IMR-90 (cell line): ENCODE measurements around the gene NDUFC2. TPM values are rescaled to one million over a fixed set of nuclear protein-coding genes. Genes with fewer than 3 reads are reported as not detected.
A peak's percentile ranks its signal among the peaks of the same experiment; 100 is the strongest.

Experiments used
- ATAC-seq: fragments of 200-7000 bp; cut with Tn5 transposase; 2 replicates; pipeline ENCODE4 v1.9.1; 2020; ENCODE audit warnings: low read depth, mild to moderate bottlenecking, moderate library complexity
- BruUV-seq: library from RNA; stranded (reverse); fragments of 400-500 nt; replicated peaks from 2 replicates; lab custom pipeline; 2021; lab: Mats Ljungman, UMichigan
- CTCF ChIA-PET: fragments of 300-600 bp; formaldehyde crosslinking; extraction: SDS; loops from one replicate; lab custom pipeline; 2021; ENCODE audit warnings: antibody characterized with exemption; lab: Yijun Ruan, JAX
- POLR2A ChIA-PET: fragments of 300-600 bp; sonication (Branson Sonifier 250); formaldehyde crosslinking; loops from one replicate; lab custom pipeline; 2022; ENCODE audit warnings: antibody characterized with exemption; ENCODE audit not compliant: unreplicated experiment; lab: Charles Lee
- DNase-seq: peaks from one replicate; pipeline ENCODE4 v3.0.0; 2013
- H2AFZ ChIP-seq: replicated peaks from 2 replicates; pipeline ENCODE3; 2013; ENCODE audit warnings: low read length, mild to moderate bottlenecking; ENCODE audit not compliant: poor library complexity
- H2AK5ac ChIP-seq: 2 replicates; pipeline ENCODE4 v1.6.1; 2013; ENCODE audit warnings: low read depth, low read length, inconsistent platforms
- H2AK9ac ChIP-seq: replicated peaks from 2 replicates; pipeline ENCODE3; 2013; ENCODE audit warnings: mild to moderate bottlenecking, low read depth, low read length, moderate library complexity; ENCODE audit not compliant: poor library complexity
- H2BK120ac ChIP-seq: 2 replicates; pipeline ENCODE4 v1.6.1; 2013; ENCODE audit warnings: low read depth, low read length, inconsistent platforms
- H2BK15ac ChIP-seq: 3 replicates; pipeline ENCODE4 v1.6.1; 2013; ENCODE audit warnings: low read depth, low read length, inconsistent platforms
- H2BK20ac ChIP-seq: 2 replicates; pipeline ENCODE4 v1.6.1; 2013; ENCODE audit warnings: low read depth, mild to moderate bottlenecking, inconsistent platforms, low read length, moderate library complexity
- H2BK5ac ChIP-seq: 2 replicates; pipeline ENCODE4 v1.6.1; 2013; ENCODE audit warnings: mild to moderate bottlenecking, low read depth, low read length, inconsistent platforms; ENCODE audit not compliant: poor library complexity, severe bottlenecking
- H3K14ac ChIP-seq: replicated peaks from 2 replicates; pipeline ENCODE4 v1.6.1; 2013; ENCODE audit warnings: low read depth, low read length, inconsistent platforms
- H3K18ac ChIP-seq: 2 replicates; pipeline ENCODE4 v1.6.1; 2013; ENCODE audit warnings: low read depth, low read length, control low read depth
- H3K23ac ChIP-seq: 2 replicates; pipeline ENCODE4 v1.6.1; 2013; ENCODE audit warnings: low read depth, low read length, inconsistent platforms
- H3K27ac ChIP-seq: 2 replicates; pipeline ENCODE4 v1.5.1; 2013; ENCODE audit warnings: mild to moderate bottlenecking, control low read depth, low read length; ENCODE audit not compliant: insufficient read depth
- H3K27me3 ChIP-seq: 2 replicates; pipeline ENCODE4 v1.6.1; 2013; ENCODE audit warnings: low read length; ENCODE audit not compliant: control insufficient read depth, insufficient read depth
- H3K36me3 ChIP-seq: 2 replicates; pipeline ENCODE4 v1.6.1; 2013; ENCODE audit warnings: low read length, mixed read lengths; ENCODE audit not compliant: control insufficient read depth, insufficient read depth
- H3K4ac ChIP-seq: 2 replicates; pipeline ENCODE4 v1.6.1; 2013; ENCODE audit warnings: low read depth, low read length, inconsistent platforms
- H3K4me1 ChIP-seq: 2 replicates; pipeline ENCODE4 v1.6.1; 2013; ENCODE audit warnings: low read length, mixed read lengths; ENCODE audit not compliant: control insufficient read depth, insufficient read depth
- H3K4me2 ChIP-seq: 2 replicates; pipeline ENCODE4 v1.6.1; 2013; ENCODE audit warnings: low read depth, mild to moderate bottlenecking, control low read depth, low read length, moderate library complexity
- H3K4me3 ChIP-seq: 2 replicates; pipeline ENCODE4 v1.5.1; 2013; ENCODE audit warnings: low read depth, mild to moderate bottlenecking, control low read depth, low read length, moderate library complexity; ENCODE audit not compliant: insufficient read depth
- H3K56ac ChIP-seq: 2 replicates; pipeline ENCODE4 v1.6.1; 2013; ENCODE audit warnings: low read length, inconsistent platforms; ENCODE audit not compliant: insufficient read depth; ENCODE audit errors: extremely low read depth
- H3K79me1 ChIP-seq, 2 experiments: 2 replicates each; pipeline ENCODE4 v1.6.1; 2013; ENCODE audit warnings: low read length in 2 of 2, inconsistent platforms in 1 of 2, low read depth in 1 of 2
- H3K9ac ChIP-seq: 2 replicates; pipeline ENCODE4 v1.6.1; 2013; ENCODE audit warnings: low read depth, low read length, control low read depth
- H3K9me1 ChIP-seq: 2 replicates; pipeline ENCODE4 v1.6.1; 2013; ENCODE audit warnings: low read length, inconsistent platforms; ENCODE audit not compliant: insufficient read depth
- H3K9me3 ChIP-seq: 2 replicates; pipeline ENCODE4 v1.6.1; 2013; ENCODE audit warnings: low read length; ENCODE audit not compliant: control insufficient read depth, insufficient read depth
- H4K20me1 ChIP-seq: 2 replicates; pipeline ENCODE4 v1.6.1; 2013; ENCODE audit warnings: low read length, inconsistent platforms; ENCODE audit not compliant: insufficient read depth
- H4K5ac ChIP-seq: 2 replicates; pipeline ENCODE4 v1.6.1; 2013; ENCODE audit warnings: mild to moderate bottlenecking, low read depth, low read length, control low read depth
- H4K8ac ChIP-seq, 2 experiments: 2 replicates each; pipeline ENCODE4 v1.6.1; 2013; ENCODE audit warnings: low read depth in 2 of 2, low read length in 2 of 2, control low read depth in 1 of 2, inconsistent platforms in 1 of 2
- H4K91ac ChIP-seq: 2 replicates; pipeline ENCODE4 v1.6.1; 2013; ENCODE audit warnings: low read depth, low read length, inconsistent platforms; ENCODE audit not compliant: insufficient read depth
- MAFK ChIP-seq: IDR thresholded peaks from 2 replicates; pipeline ENCODE4 v1.6.1; 2012; ENCODE audit warnings: low read depth, low read length, improper control_type of control experiment
- MXI1 ChIP-seq: IDR thresholded peaks from 2 replicates; pipeline ENCODE4 v1.6.1; 2012; ENCODE audit warnings: low read depth, mild to moderate bottlenecking, low read length, moderate library complexity, borderline replicate concordance
- RCOR1 ChIP-seq: IDR thresholded peaks from 2 replicates; pipeline ENCODE4 v1.6.1; 2012; ENCODE audit warnings: mild to moderate bottlenecking, low read length, improper control_type of control experiment; ENCODE audit not compliant: insufficient replicate concordance
- WGBS, 2 experiments: methylation state at CpG; one replicate each; pipeline versions ENCODE4 v1.1.5 to v1.1.7; 2013; ENCODE audit warnings: missing lambda C conversion rate in 2 of 2; ENCODE audit not compliant: insufficient read length in 1 of 2; ENCODE audit errors: extremely low coverage in 2 of 2; 5-methylcytosine and 5-hydroxymethylcytosine counted together
- dilution Hi-C: fragments of 300-500 bp; cut with HindIII; formaldehyde crosslinking; loops from one replicate; pipeline ENCODE4 v1.14.3; 2018; ENCODE audit warnings: low sequenced_read_pairs; ENCODE audit not compliant: unreplicated experiment
- in situ Hi-C: fragments of 300-500 bp; cut with MboI; formaldehyde crosslinking; loops from 3 replicates; pipeline ENCODE4 v1.14.3; 2019; ENCODE audit warnings: low sequenced_read_pairs, inconsistent platforms, mixed read lengths
- intact Hi-C: fragments of 100-400 bp; cut with micrococcal nuclease; formaldehyde crosslinking; loops from 2 replicates; pipeline ENCODE4 v1.10.0; 2022
- polyA plus RNA-seq, 3 experiments: library from polyadenylated mRNA; depleted of rRNA; stranded (reverse); fragments of >200 nt; gene quantifications; 2 replicates each; pipeline ENCODE4 v1.2.3, GENCODE V29; 2012; ENCODE audit warnings: low replicate concordance in 1 of 3
- total RNA-seq: library from RNA; depleted of rRNA; stranded (reverse); fragments of >200 nt; gene quantifications from 2 replicates; pipeline ENCODE4 v1.2.3, GENCODE V29; 2012

The NDUFC2 gene
- total and polyA plus RNA-seq, 2 of the 4 experiments (the other 2 are of a cell fraction) = 146 to 340 TPM

GRCh38 chr11:78046486-78046854, 33.2 kb downstream of the NDUFC2 start:
- Histone ChIP-seq H4K91ac (peak overlapping the region; percentile 54), H2BK5ac (no peak overlapping the region), H3K4me1 (peaks cover 26% of the 10 kb centered on the region), H2AFZ (peak overlapping the region; percentile 94), H3K23ac (no peak overlapping the region), H3K79me1 (peaks cover 3 to 7% of the 10 kb centered on the region in 2 experiments; a peak in 2 of 4 replicates), H3K27ac (no peak overlapping the region), H2AK5ac (0 out of 2 replicates have a peak overlapping the region, but pooled peaks have one; percentile 20), H2BK20ac (0 out of 2 replicates have a peak overlapping the region, but pooled peaks have one; percentile 48), H3K4me2 (peak overlapping the region; percentile 35; the same call in 1 of the 2 replicates), H3K14ac (peak overlapping the region; percentile 26), H4K20me1 (no peaks in the 10 kb centered on the region), H3K4me3 (no peak overlapping the region), H3K56ac (no peak overlapping the region), H4K5ac (peak overlapping the region; percentile 65; the same call in 1 of the 2 replicates), H3K9ac (peak overlapping the region; percentile 41; the same call in 1 of the 2 replicates), H4K8ac (peak overlapping the region; percentile 3 to 79; a peak in 2 of 4 replicates), H3K4ac (peak overlapping the region; percentile 73; the same call in 1 of the 2 replicates), H3K9me3 (no peaks in the 10 kb centered on the region), H2AK9ac (peak overlapping the region; percentile 29), H2BK120ac (peak overlapping the region; percentile 53; the same call in 1 of the 2 replicates), H3K36me3 (no peaks in the 10 kb centered on the region), H3K18ac (0 out of 2 replicates have a peak overlapping the region, but pooled peaks have one; percentile 21), H2BK15ac (0 out of 3 replicates have a peak overlapping the region, but pooled peaks have one; percentile 7), H3K27me3 (no peaks in the 10 kb centered on the region), H3K9me1 (peaks cover 18% of the 10 kb centered on the region)
- ChIA-PET CTCF (interaction anchor here (0.6 to 1.5 kb wide), 8 partner anchors 10 to 519 kb away, joined by 3 to 5 read pairs (median 3); no protein-coding TSS in a partner anchor), POLR2A (no interaction called here)
- BruUV-seq = no TSS peak
- dilution Hi-C loops (no loop called here), in situ Hi-C loops (no loop called here), intact Hi-C loops (loop anchor here (1.0 to 2.0 kb wide), 3 partner anchors 46 to 270 kb away; partner anchors contain the start of genes AAMDC and RSF1)
- ATAC-seq = peak; percentile 4; the same call in 1 of the 2 replicates
- TF ChIP-seq MXI1 = no peak
- TF ChIP-seq MAFK = peak; percentile 59
- no peak for TF ChIP-seq RCOR1
- no peak for DNase-seq
- WGBS, 2 experiments = 17% methylated on average over 6 of the region's 6 CpGs; no CpG with 5 or more reads in 1 of the 2 experiments
